ENCODE measurements around the gene SARS1. TPM values are rescaled to one million over a fixed set of nuclear protein-coding genes. Genes with fewer than 3 reads are reported as not detected.

SARS1 gene
- total and polyA plus RNA-seq, 8 donors = 139 to 189 (median 145) TPM

- H3K27me3 ChIP-seq = peaks cover 0 to 49% of the 10 kb centered on the region in 2 donors
- intact Hi-C loops (cut with DNase I) = no loop called here
- peaks cover 0 to 9% of the 10 kb centered on the region in 2 donors for H3K36me3 ChIP-seq
- ATAC-seq = no peak
- DNase-seq = no peak
- TF ChIP-seq CTCF (IDR thresholded peaks at IDR 0.05) = no peak
- no peak overlapping the region for H3K4me3 ChIP-seq
- no peaks in the 10 kb centered on the region for H3K9me3 ChIP-seq
- peaks cover 19 to 22% of the 10 kb centered on the region in 2 donors for H3K4me1 ChIP-seq
- no peak overlapping the region for H3K27ac ChIP-seq
These were observed 30.3 kb downstream of the SARS1 start for GRCh38 chr1:109243860-109244552.

- Histone ChIP-seq H3K4me1 (peaks cover 15 to 21% of the 10 kb centered on the region in 2 donors), H3K36me3 (no peaks in the 10 kb centered on the region), H3K4me3 (no peak overlapping the region), H3K9me3 (no peaks in the 10 kb centered on the region), H3K27me3 (peaks cover 0 to 63% of the 10 kb centered on the region in 2 donors), H3K27ac (no peak overlapping the region)
- no peak for TF ChIP-seq CTCF (IDR thresholded peaks at IDR 0.05)
- no peak for DNase-seq
- intact Hi-C loops (cut with DNase I) = no loop called here
- no peak for ATAC-seq
These were observed 32.4 kb downstream of the SARS1 start for GRCh38 chr1:109246141-109246551.

- ATAC-seq = no peak
- intact Hi-C loops (cut with DNase I) = no loop called here
These were observed 34.0 kb downstream of the SARS1 start for GRCh38 chr1:109247401-109248365.

GRCh38 chr1:109248444-109248796 is 34.7 kb downstream of the SARS1 start:
- TF ChIP-seq CTCF (IDR thresholded peaks at IDR 0.05) = no peak
- DNase-seq = no peak
- no peak overlapping the region for H3K27ac ChIP-seq
- no peaks in the 10 kb centered on the region for H3K36me3 ChIP-seq
- H3K4me3 ChIP-seq = no peak overlapping the region
- peaks cover 0 to 44% of the 10 kb centered on the region in 2 donors for H3K27me3 ChIP-seq
- intact Hi-C loops (cut with DNase I) = no loop called here
- ATAC-seq = no peak
- H3K4me1 ChIP-seq = peaks cover 2 to 17% of the 10 kb centered on the region in 2 donors
- H3K9me3 ChIP-seq = no peaks in the 10 kb centered on the region

More at GRCh38 chr1:109247401-109248365, 34.0 kb downstream of the SARS1 start:
- Histone ChIP-seq H3K4me1 (peaks cover 2 to 17% of the 10 kb centered on the region in 2 donors), H3K27me3 (peaks cover 0 to 51% of the 10 kb centered on the region in 2 donors), H3K27ac (no peak overlapping the region), H3K36me3 (no peaks in the 10 kb centered on the region), H3K9me3 (no peaks in the 10 kb centered on the region), H3K4me3 (no peak overlapping the region)
- no peak for DNase-seq
- no peak for TF ChIP-seq CTCF (IDR thresholded peaks at IDR 0.05)

All from left lung (tissue), 10 donors.